Left lung (tissue), 10 donors: ENCODE results near the gene KIF6. TPM values are rescaled to one million over a fixed set of nuclear protein-coding genes. Genes with fewer than 3 reads are reported as not detected.

ENCODE experiments used
- ATAC-seq: fragments of 200-7000 bp; cut with Tn5 transposase; one replicate; pipeline ENCODE4 v1.9.1; 2020; ENCODE audit warnings: moderate library complexity
- DNase-seq, 4 donors: peaks; one replicate each; pipeline ENCODE4 v3.0.0-alpha.2; 2013 to 2020
- H3K27ac ChIP-seq, 2 donors: fragments of 200-600 bp; sonication (generic) in 1 of 2; one replicate each; pipeline versions ENCODE4 v1.5.0 to v1.8.0; 2020 to 2021
- H3K27me3 ChIP-seq, 2 donors: fragments of 200-600 bp; sonication (generic) in 1 of 2; one replicate each; pipeline versions ENCODE4 v1.5.0 to v1.8.0; 2020 to 2021
- H3K36me3 ChIP-seq, 2 donors: fragments of 200-600 bp; sonication (generic) in 1 of 2; one replicate each; pipeline versions ENCODE4 v1.5.0 to v1.8.0; 2020 to 2021
- H3K4me1 ChIP-seq, 2 donors: fragments of 200-600 bp; one replicate each; pipeline ENCODE4 v1.8.0; 2021
- H3K4me3 ChIP-seq, 2 donors: fragments of 200-600 bp; sonication (generic) in 1 of 2; one replicate each; pipeline versions ENCODE4 v1.5.0 to v1.8.0; 2020 to 2021; ENCODE audit warnings: mild to moderate bottlenecking in 1 of 2
- H3K9me3 ChIP-seq, 2 donors: fragments of 200-600 bp; sonication (generic) in 1 of 2; one replicate each; pipeline versions ENCODE4 v1.5.0 to v1.8.0; 2020 to 2021
- intact Hi-C, 2 donors: fragments of 100-400 bp; cut with DNase I; formaldehyde crosslinking; loops; one replicate each; pipeline versions ENCODE4 v1.11.2 to v1.14.2; 2022
- polyA plus RNA-seq, 6 donors: library from polyadenylated mRNA; unstranded; fragments of 120-200 nt; gene quantifications; one replicate each; pipeline ENCODE4 v1.2.1, GENCODE V29; 2013; ENCODE audit not compliant: insufficient read length in 6 of 6
- total RNA-seq, 2 donors: library from RNA; stranded (reverse); fragmentation: NEBNext Ultra II Directional; extraction: Animal tissue kit (Norgen Biotek cat#: 25700); gene quantifications; one replicate each; pipeline ENCODE4 v1.2.1, GENCODE V29; 2021
- TF ChIP-seq, protein P1 (sequence below), 2 donors: fragments of 200-600 bp; sonication (generic) in 1 of 2; IDR thresholded peaks; one replicate each; pipeline versions ENCODE4 v1.5.0 to v1.8.0; 2021; ENCODE audit warnings: antibody characterized with exemption in 2 of 2
- donor health status: DM: no; HTN: yes; CAD: no.
- donor health status: DM: no; HTN: no; CAD: no.

Gene KIF6
- total and polyA plus RNA-seq, 8 donors: 0.93 to 4.4 (median 2.8) TPM

DNA sequence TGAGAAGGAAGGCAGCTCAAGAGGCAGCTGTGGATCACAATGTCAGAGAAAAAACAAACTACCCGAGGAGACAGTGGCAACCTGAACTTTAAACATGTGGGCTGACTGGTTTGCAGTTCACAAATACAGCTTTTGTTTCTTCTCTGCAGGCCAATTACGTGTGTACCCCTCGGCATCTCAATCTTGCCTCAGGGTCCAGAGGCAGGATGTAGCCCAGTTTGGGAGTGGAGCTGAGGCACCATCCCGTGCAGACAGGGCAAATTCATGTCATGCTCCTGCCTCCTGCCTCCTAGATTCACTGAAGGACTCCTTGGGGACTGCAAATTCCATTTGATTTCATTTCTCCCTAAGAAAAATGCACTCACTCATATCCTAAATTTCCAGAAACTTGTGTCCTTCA, 308.5 kb downstream of the KIF6 start:
- Histone ChIP-seq H3K9me3 (no peaks in the 10 kb centered on the region), H3K27ac (no peak overlapping the region), H3K4me3 (no peak overlapping the region), H3K4me1 (no peaks in the 10 kb centered on the region), H3K36me3 (no peaks in the 10 kb centered on the region), H3K27me3 (no peaks in the 10 kb centered on the region)
- TF ChIP-seq, protein P1, sequence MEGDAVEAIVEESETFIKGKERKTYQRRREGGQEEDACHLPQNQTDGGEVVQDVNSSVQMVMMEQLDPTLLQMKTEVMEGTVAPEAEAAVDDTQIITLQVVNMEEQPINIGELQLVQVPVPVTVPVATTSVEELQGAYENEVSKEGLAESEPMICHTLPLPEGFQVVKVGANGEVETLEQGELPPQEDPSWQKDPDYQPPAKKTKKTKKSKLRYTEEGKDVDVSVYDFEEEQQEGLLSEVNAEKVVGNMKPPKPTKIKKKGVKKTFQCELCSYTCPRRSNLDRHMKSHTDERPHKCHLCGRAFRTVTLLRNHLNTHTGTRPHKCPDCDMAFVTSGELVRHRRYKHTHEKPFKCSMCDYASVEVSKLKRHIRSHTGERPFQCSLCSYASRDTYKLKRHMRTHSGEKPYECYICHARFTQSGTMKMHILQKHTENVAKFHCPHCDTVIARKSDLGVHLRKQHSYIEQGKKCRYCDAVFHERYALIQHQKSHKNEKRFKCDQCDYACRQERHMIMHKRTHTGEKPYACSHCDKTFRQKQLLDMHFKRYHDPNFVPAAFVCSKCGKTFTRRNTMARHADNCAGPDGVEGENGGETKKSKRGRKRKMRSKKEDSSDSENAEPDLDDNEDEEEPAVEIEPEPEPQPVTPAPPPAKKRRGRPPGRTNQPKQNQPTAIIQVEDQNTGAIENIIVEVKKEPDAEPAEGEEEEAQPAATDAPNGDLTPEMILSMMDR (IDR thresholded peaks at IDR 0.05): no peak
- ATAC-seq (no peak), DNase-seq (no peak)
- intact Hi-C loops: no loop called here

- DNase-seq (no peak), ATAC-seq (no peak)
- Histone ChIP-seq H3K36me3 (no peaks in the 10 kb centered on the region), H3K4me3 (no peak overlapping the region), H3K27ac (no peak overlapping the region), H3K9me3 (no peaks in the 10 kb centered on the region), H3K27me3 (no peaks in the 10 kb centered on the region), H3K4me1 (no peaks in the 10 kb centered on the region)
- intact Hi-C loops: no loop called here
- TF ChIP-seq, protein P1 (IDR thresholded peaks at IDR 0.05): no peak
Measured at GRCh38 chr6:39416026-39416425, 309.2 kb downstream of the KIF6 start.

DNA sequence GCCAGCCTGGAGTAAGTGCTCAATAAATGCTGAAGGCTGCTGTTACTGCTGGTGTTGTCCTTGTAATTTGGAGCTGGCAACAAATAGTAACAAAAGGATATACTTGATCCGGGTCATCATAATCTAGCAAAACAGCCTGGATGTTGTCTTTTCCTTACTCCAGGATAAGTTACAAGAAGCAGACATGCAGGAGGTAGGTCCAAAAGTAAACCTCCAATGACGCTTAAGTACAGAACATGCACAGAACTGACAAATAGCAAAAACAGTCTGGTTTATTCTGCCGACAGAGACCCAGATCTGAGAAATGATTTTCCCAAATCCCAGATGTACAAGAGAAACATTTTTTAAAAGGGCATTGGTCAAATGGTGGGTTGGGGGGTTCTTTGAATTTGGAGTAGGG, 309.7 kb downstream of the KIF6 start:
- ATAC-seq: no peak
- no peaks in the 10 kb centered on the region for H3K36me3 ChIP-seq
- DNase-seq: no peak
- intact Hi-C loops: no loop called here
- H3K9me3 ChIP-seq: no peaks in the 10 kb centered on the region
- H3K4me1 ChIP-seq: no peaks in the 10 kb centered on the region
- no peak overlapping the region for H3K27ac ChIP-seq
- TF ChIP-seq, protein P1 (IDR thresholded peaks at IDR 0.05): no peak
- no peak overlapping the region for H3K4me3 ChIP-seq
- no peaks in the 10 kb centered on the region for H3K27me3 ChIP-seq

DNA sequence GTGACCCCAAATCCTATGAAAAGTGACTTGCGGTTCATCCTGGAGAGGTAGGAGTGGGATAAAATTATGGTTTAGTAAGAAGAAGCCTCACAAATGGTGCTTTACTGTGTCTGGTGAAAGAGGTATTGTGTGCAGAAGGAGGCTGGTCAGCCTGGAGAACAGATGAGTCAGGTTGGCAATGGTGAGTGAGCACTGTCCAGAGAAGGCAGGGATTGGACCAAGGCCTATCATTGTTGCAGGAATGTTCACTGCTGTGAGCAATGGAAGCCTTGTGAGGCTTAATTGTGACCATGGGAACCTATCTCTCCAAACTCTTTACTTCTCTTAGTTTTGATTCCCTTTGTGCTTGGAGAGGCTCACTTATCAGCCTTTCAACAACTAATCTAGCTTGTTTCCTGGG, 313.7 kb downstream of the KIF6 start:
- TF ChIP-seq, protein P1 (IDR thresholded peaks at IDR 0.05): no peak
- Histone ChIP-seq H3K4me1 (no peaks in the 10 kb centered on the region), H3K36me3 (no peaks in the 10 kb centered on the region), H3K9me3 (no peaks in the 10 kb centered on the region), H3K4me3 (no peak overlapping the region), H3K27me3 (no peaks in the 10 kb centered on the region), H3K27ac (no peak overlapping the region)
- ATAC-seq (no peak), DNase-seq (no peak)
- intact Hi-C loops: no loop called here

- ATAC-seq (no peak), DNase-seq (no peak)
- TF ChIP-seq, protein P1 (IDR thresholded peaks at IDR 0.05): no peak
- no peak overlapping the region for H3K4me3 ChIP-seq
- intact Hi-C loops: no loop called here
- H3K36me3 ChIP-seq: no peaks in the 10 kb centered on the region
- no peaks in the 10 kb centered on the region for H3K27me3 ChIP-seq
- H3K9me3 ChIP-seq: no peaks in the 10 kb centered on the region
- H3K4me1 ChIP-seq: no peaks in the 10 kb centered on the region
- H3K27ac ChIP-seq: no peak overlapping the region
Measured at GRCh38 chr6:39411001-39411400, 314.2 kb downstream of the KIF6 start.
